Measurements from ENCODE around the gene ZNF143. TPM values are rescaled to one million over a fixed set of nuclear protein-coding genes. Genes with fewer than 3 reads are reported as not detected.

The ZNF143 gene
- total and polyA plus RNA-seq, 2 of the 13 experiments (the other 11 are each of a cell fraction or from before 2014, with no cell fraction given) = 22.4 to 35.6 TPM

- TF ChIP-seq ZNF512 (CRISPR knock-in tag; IDR thresholded peaks at IDR 0.05) (no peak), TFDP1 (CRISPR knock-in tag; IDR thresholded peaks at IDR 0.05; ENCODE audit: borderline replicate concordance) (no peak), KLF9 (CRISPR knock-in tag; IDR thresholded peaks at IDR 0.05; ENCODE audit: low read depth) (no peak), ZBTB42 (CRISPR knock-in tag; IDR thresholded peaks at IDR 0.05) (no peak), GABPA (IDR thresholded peaks at IDR 0.05; ENCODE audit: low read depth, low read length) (no peak; the same call in 1 of the 2 replicates), GABPA (CRISPR knock-in tag; IDR thresholded peaks at IDR 0.05; ENCODE audit: low read depth) (no peak), ZNF350 (CRISPR knock-in tag; IDR thresholded peaks at IDR 0.05; ENCODE audit: borderline replicate concordance, low read depth) (no peak; the same call in 1 of the 2 replicates), POGZ (CRISPR knock-in tag; IDR thresholded peaks at IDR 0.05) (no peak), SIX1 (CRISPR knock-in tag; IDR thresholded peaks at IDR 0.05; ENCODE audit: borderline replicate concordance) (peak; percentile 41; the same call in 1 of the 2 replicates), HOXA3 (CRISPR knock-in tag; IDR thresholded peaks at IDR 0.05) (no peak; the same call in 1 of the 2 replicates), ZNF678 (CRISPR knock-in tag; IDR thresholded peaks at IDR 0.05) (0 out of 2 replicates have a peak, but pooled peaks have one; percentile 25), ZNF253 (CRISPR knock-in tag; IDR thresholded peaks at IDR 0.05; ENCODE audit: borderline replicate concordance) (no peak; the same call in 1 of the 2 replicates), SAFB2 (CRISPR knock-in tag; IDR thresholded peaks at IDR 0.05; ENCODE audit: borderline replicate concordance, low read depth) (no peak), ZNF343 (CRISPR knock-in tag; IDR thresholded peaks at IDR 0.05) (no peak), KLF15 (CRISPR knock-in tag; IDR thresholded peaks at IDR 0.05; ENCODE audit: borderline replicate concordance) (no peak), TEAD3 (CRISPR knock-in tag; optimal IDR thresholded peaks at IDR 0.05; ENCODE audit: borderline replicate concordance) (no peak), ZNF296 (CRISPR knock-in tag; conservative IDR thresholded peaks at IDR 0.05) (no peak), CBX1 (IDR thresholded peaks at IDR 0.05; ENCODE audit: low read depth) (no peak), AKAP8 (CRISPR knock-in tag; IDR thresholded peaks at IDR 0.05) (no peak), CEBPB (IDR thresholded peaks at IDR 0.05; ENCODE audit: borderline replicate concordance, low read depth, low read length) (no peak), NCOR1 (IDR thresholded peaks at IDR 0.05; ENCODE audit: borderline replicate concordance, low read length) (no peak)
- TF ChIP-seq, protein P1, sequence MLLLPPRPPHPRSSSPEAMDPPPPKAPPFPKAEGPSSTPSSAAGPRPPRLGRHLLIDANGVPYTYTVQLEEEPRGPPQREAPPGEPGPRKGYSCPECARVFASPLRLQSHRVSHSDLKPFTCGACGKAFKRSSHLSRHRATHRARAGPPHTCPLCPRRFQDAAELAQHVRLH (CRISPR knock-in tag; IDR thresholded peaks at IDR 0.05; ENCODE audit: borderline replicate concordance, low read depth) = no peak
These were observed 399 bp downstream of the ZNF143 start (continued) for GRCh38 chr11:9461063-9461759.
